SK-N-SH treated with all-trans-retinoic acid at 6 μM for 48 hours (cell line): ENCODE results near the gene BARHL1.

ENCODE experiments used
- ATAC-seq: fragments of 200-7000 bp; cut with Tn5 transposase; 3 replicates; pipeline ENCODE4 v1.9.1; 2020; ENCODE audit warnings: mild to moderate bottlenecking, moderate library complexity
- ARNTL ChIP-seq: fragments of 450-650 bp; formaldehyde crosslinking; IDR thresholded peaks from 2 replicates; pipeline ENCODE4 v1.5.0; 2020; ENCODE audit warnings: low read depth, mild to moderate bottlenecking, moderate library complexity, borderline replicate concordance
- BACH2 ChIP-seq: fragments of 250-450 bp; sonication (Bioruptor Pico); IDR thresholded peaks from 2 replicates; pipeline ENCODE4 v1.9.0; 2021; ENCODE audit warnings: mild to moderate bottlenecking, borderline replicate concordance
- CSDC2 ChIP-seq: fragments of 250-450 bp; sonication (Bioruptor Pico); IDR thresholded peaks from 2 replicates; pipeline ENCODE4 v1.5.0; 2020; ENCODE audit warnings: mild to moderate bottlenecking, moderate library complexity
- ESRRG ChIP-seq: fragments of 250-450 bp; sonication (Bioruptor Pico); IDR thresholded peaks from 2 replicates; pipeline ENCODE4 v1.6.1; 2021; ENCODE audit warnings: mild to moderate bottlenecking
- GLIS3 ChIP-seq: fragments of 250-450 bp; sonication (Bioruptor Pico); IDR thresholded peaks from 2 replicates; pipeline ENCODE4 v1.5.0; 2020; ENCODE audit warnings: mild to moderate bottlenecking, moderate library complexity
- ISL1 ChIP-seq: fragments of 250-450 bp; sonication (Bioruptor Pico); IDR thresholded peaks from 2 replicates; pipeline ENCODE4 v2.1.2; 2022; ENCODE audit warnings: mild to moderate bottlenecking, moderate library complexity
- OSR1 ChIP-seq: fragments of 250-450 bp; sonication (Bioruptor Pico); IDR thresholded peaks from 2 replicates; pipeline ENCODE4 v1.8.0; 2022; ENCODE audit warnings: moderate library complexity, mild to moderate bottlenecking, inconsistent platforms
- PPARA ChIP-seq: fragments of 250-450 bp; sonication (Bioruptor Pico); IDR thresholded peaks from 2 replicates; pipeline ENCODE4 v1.5.0; 2020; ENCODE audit warnings: mild to moderate bottlenecking, borderline replicate concordance
- TCF4 ChIP-seq: fragments of 250-450 bp; sonication (Bioruptor Pico); IDR thresholded peaks from 2 replicates; pipeline ENCODE4 v1.8.0; 2021; ENCODE audit warnings: mild to moderate bottlenecking, moderate library complexity, borderline replicate concordance
- TOX ChIP-seq: fragments of 250-450 bp; sonication (Bioruptor Pico); IDR thresholded peaks from 2 replicates; pipeline ENCODE4 v1.8.0; 2021; ENCODE audit warnings: mild to moderate bottlenecking, moderate library complexity, borderline replicate concordance
- ZC3H10 ChIP-seq: fragments of 250-450 bp; sonication (Bioruptor Pico); IDR thresholded peaks from 2 replicates; pipeline ENCODE4 v1.5.1; 2021; ENCODE audit warnings: mild to moderate bottlenecking, moderate library complexity
- ZFP3 ChIP-seq: fragments of 250-450 bp; sonication (Bioruptor Pico); IDR thresholded peaks from 2 replicates; pipeline ENCODE4 v1.5.0; 2020; ENCODE audit warnings: mild to moderate bottlenecking, moderate library complexity
- ZNF565 ChIP-seq: fragments of 450-650 bp; formaldehyde crosslinking; conservative IDR thresholded peaks from 2 replicates; pipeline ENCODE4 v1.5.0; 2020; ENCODE audit warnings: low read depth, mild to moderate bottlenecking, moderate library complexity
- ZNF8 ChIP-seq: fragments of 450-650 bp; formaldehyde crosslinking; IDR thresholded peaks from 2 replicates; pipeline ENCODE4 v1.5.0; 2020; ENCODE audit warnings: mild to moderate bottlenecking, moderate library complexity
- TF ChIP-seq, protein P1 (sequence below): fragments of 250-450 bp; sonication (Bioruptor Pico); IDR thresholded peaks from 2 replicates; pipeline ENCODE4 v1.8.0; 2020; ENCODE audit warnings: mild to moderate bottlenecking, moderate library complexity, borderline replicate concordance
- TF ChIP-seq, protein P2 (sequence below): fragments of 250-450 bp; sonication (Bioruptor Pico); IDR thresholded peaks from 2 replicates; pipeline ENCODE4 v1.8.0; 2021; ENCODE audit warnings: low read depth, mild to moderate bottlenecking, moderate library complexity, borderline replicate concordance
- TF ChIP-seq, protein P3 (sequence below): fragments of 250-450 bp; sonication (Bioruptor Pico); IDR thresholded peaks from 2 replicates; pipeline ENCODE4 v1.5.0; 2020; ENCODE audit warnings: mild to moderate bottlenecking, moderate library complexity
- TF ChIP-seq, protein P4 (sequence below): fragments of 250-450 bp; sonication (Bioruptor Pico); IDR thresholded peaks from 2 replicates; pipeline ENCODE4 v1.5.1; 2020; ENCODE audit warnings: low read depth, mild to moderate bottlenecking, moderate library complexity
- TF ChIP-seq, protein P5 (sequence below): fragments of 250-450 bp; sonication (Bioruptor Pico); IDR thresholded peaks from 2 replicates; pipeline ENCODE4 v1.5.1; 2021; ENCODE audit warnings: mild to moderate bottlenecking, moderate library complexity

BARHL1 gene

DNA sequence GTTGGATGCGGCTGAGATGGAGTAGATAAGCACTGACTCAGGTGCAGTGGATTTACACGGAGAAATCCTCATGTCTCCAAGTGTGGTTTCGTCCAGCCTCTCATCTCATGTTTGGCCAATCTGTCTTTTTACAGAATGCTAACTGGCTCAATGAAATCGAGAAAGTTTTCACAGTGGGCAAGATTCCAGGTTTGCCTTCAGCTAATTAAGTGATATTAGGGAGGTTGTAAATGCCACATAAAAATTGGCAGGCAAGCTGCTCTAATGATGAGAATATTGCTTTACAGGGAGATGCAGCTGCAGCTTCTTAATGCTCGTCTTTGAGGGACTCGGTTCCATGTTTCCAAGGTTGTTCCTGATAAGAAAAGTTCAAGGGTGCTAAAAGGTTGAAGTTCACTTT, 23.7 kb downstream of the BARHL1 start (continued):
- TF ChIP-seq, protein P1, sequence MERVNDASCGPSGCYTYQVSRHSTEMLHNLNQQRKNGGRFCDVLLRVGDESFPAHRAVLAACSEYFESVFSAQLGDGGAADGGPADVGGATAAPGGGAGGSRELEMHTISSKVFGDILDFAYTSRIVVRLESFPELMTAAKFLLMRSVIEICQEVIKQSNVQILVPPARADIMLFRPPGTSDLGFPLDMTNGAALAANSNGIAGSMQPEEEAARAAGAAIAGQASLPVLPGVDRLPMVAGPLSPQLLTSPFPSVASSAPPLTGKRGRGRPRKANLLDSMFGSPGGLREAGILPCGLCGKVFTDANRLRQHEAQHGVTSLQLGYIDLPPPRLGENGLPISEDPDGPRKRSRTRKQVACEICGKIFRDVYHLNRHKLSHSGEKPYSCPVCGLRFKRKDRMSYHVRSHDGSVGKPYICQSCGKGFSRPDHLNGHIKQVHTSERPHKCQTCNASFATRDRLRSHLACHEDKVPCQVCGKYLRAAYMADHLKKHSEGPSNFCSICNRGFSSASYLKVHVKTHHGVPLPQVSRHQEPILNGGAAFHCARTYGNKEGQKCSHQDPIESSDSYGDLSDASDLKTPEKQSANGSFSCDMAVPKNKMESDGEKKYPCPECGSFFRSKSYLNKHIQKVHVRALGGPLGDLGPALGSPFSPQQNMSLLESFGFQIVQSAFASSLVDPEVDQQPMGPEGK (CRISPR knock-in tag), result no peak

DNA sequence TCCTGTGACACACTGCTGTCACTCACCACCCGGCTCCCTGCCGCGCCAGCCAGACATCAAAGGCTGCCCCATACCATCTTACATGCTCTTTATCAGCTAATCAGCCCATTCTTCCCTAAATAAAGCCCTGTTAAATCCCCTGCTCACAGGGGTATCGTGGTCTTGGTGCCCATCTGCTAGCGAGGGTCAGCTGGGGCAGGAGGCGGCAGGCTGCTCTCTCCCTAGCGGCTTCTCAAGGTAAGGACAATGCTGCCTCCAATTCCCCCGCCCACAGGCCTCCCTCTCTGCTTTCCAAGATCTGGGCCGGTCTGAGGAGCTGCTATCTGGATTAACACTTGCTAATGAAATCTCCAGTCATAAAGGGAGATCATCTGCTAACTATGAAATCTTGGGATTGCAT, 26.8 kb downstream of the BARHL1 start:
- TF ChIP-seq ZNF8 (CRISPR knock-in tag) (no peak), PPARA (CRISPR knock-in tag) (no peak), BACH2 (CRISPR knock-in tag) (no peak), TCF4 (no peak), CSDC2 (CRISPR knock-in tag) (no peak), ESRRG (CRISPR knock-in tag) (no peak), ZNF565 (CRISPR knock-in tag) (no peak), OSR1 (CRISPR knock-in tag) (no peak), GLIS3 (no peak), ZC3H10 (CRISPR knock-in tag) (no peak), TOX (CRISPR knock-in tag) (no peak), ZFP3 (CRISPR knock-in tag) (no peak)
- TF ChIP-seq, protein P2, sequence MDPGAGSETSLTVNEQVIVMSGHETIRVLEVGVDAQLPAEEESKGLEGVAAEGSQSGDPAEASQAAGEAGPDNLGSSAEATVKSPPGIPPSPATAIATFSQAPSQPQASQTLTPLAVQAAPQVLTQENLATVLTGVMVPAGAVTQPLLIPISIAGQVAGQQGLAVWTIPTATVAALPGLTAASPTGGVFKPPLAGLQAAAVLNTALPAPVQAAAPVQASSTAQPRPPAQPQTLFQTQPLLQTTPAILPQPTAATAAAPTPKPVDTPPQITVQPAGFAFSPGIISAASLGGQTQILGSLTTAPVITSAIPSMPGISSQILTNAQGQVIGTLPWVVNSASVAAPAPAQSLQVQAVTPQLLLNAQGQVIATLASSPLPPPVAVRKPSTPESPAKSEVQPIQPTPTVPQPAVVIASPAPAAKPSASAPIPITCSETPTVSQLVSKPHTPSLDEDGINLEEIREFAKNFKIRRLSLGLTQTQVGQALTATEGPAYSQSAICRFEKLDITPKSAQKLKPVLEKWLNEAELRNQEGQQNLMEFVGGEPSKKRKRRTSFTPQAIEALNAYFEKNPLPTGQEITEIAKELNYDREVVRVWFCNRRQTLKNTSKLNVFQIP (CRISPR knock-in tag), result no peak
- TF ChIP-seq, protein P3, sequence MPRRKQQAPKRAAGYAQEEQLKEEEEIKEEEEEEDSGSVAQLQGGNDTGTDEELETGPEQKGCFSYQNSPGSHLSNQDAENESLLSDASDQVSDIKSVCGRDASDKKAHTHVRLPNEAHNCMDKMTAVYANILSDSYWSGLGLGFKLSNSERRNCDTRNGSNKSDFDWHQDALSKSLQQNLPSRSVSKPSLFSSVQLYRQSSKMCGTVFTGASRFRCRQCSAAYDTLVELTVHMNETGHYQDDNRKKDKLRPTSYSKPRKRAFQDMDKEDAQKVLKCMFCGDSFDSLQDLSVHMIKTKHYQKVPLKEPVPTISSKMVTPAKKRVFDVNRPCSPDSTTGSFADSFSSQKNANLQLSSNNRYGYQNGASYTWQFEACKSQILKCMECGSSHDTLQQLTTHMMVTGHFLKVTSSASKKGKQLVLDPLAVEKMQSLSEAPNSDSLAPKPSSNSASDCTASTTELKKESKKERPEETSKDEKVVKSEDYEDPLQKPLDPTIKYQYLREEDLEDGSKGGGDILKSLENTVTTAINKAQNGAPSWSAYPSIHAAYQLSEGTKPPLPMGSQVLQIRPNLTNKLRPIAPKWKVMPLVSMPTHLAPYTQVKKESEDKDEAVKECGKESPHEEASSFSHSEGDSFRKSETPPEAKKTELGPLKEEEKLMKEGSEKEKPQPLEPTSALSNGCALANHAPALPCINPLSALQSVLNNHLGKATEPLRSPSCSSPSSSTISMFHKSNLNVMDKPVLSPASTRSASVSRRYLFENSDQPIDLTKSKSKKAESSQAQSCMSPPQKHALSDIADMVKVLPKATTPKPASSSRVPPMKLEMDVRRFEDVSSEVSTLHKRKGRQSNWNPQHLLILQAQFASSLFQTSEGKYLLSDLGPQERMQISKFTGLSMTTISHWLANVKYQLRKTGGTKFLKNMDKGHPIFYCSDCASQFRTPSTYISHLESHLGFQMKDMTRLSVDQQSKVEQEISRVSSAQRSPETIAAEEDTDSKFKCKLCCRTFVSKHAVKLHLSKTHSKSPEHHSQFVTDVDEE (CRISPR knock-in tag), result no peak
- TF ChIP-seq, protein P4, sequence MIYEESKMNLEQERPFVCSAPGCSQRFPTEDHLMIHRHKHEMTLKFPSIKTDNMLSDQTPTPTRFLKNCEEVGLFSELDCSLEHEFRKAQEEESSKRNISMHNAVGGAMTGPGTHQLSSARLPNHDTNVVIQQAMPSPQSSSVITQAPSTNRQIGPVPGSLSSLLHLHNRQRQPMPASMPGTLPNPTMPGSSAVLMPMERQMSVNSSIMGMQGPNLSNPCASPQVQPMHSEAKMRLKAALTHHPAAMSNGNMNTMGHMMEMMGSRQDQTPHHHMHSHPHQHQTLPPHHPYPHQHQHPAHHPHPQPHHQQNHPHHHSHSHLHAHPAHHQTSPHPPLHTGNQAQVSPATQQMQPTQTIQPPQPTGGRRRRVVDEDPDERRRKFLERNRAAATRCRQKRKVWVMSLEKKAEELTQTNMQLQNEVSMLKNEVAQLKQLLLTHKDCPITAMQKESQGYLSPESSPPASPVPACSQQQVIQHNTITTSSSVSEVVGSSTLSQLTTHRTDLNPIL (CRISPR knock-in tag), result no peak
- TF ChIP-seq, protein P5, sequence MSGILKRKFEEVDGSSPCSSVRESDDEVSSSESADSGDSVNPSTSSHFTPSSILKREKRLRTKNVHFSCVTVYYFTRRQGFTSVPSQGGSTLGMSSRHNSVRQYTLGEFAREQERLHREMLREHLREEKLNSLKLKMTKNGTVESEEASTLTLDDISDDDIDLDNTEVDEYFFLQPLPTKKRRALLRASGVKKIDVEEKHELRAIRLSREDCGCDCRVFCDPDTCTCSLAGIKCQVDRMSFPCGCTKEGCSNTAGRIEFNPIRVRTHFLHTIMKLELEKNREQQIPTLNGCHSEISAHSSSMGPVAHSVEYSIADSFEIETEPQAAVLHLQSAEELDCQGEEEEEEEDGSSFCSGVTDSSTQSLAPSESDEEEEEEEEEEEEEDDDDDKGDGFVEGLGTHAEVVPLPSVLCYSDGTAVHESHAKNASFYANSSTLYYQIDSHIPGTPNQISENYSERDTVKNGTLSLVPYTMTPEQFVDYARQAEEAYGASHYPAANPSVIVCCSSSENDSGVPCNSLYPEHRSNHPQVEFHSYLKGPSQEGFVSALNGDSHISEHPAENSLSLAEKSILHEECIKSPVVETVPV, result no peak
- TF ChIP-seq, all 23 proteins: peak for 0
- ATAC-seq, result no peak

DNA sequence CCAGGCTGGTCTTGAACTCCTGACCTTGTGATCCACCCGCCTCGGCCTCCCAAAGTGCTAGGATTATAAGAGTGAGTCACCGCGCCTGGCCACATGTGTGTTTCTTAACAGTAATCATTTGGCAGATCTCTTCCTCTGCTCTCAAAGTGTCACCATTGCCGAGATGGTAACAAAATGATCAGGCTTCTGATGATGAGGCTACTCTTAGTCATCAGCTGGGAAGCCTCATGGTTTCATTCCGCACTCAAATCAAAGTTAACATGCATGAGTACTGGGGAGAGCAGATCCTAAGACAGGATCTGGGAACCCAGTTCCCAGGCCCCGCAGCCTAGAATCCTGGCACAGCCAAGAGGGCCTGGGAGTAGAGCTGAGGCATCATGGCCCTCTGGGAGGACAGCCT, 27.4 kb downstream of the BARHL1 start:
- peak; percentile 89 for ATAC-seq
- TF ChIP-seq, protein P2 (CRISPR knock-in tag), result no peak
- TF ChIP-seq TCF4 (no peak), ZNF565 (CRISPR knock-in tag) (no peak), ISL1 (no peak), ARNTL (CRISPR knock-in tag) (no peak), CSDC2 (CRISPR knock-in tag) (no peak)
